NCI-H1417 treated with DMSO at 0.1 percent for 48 hours (cell line): ENCODE results near the gene MAN1B1.

ENCODE experiments used
- DNase-seq: peaks from one replicate; lab custom pipeline; 2025; lab: John Stamatoyannopoulos, UW

The MAN1B1 gene

GRCh38 chr9:137147091-137147792 is 60.5 kb downstream of the MAN1B1 start:
- no peak for DNase-seq

DNA sequence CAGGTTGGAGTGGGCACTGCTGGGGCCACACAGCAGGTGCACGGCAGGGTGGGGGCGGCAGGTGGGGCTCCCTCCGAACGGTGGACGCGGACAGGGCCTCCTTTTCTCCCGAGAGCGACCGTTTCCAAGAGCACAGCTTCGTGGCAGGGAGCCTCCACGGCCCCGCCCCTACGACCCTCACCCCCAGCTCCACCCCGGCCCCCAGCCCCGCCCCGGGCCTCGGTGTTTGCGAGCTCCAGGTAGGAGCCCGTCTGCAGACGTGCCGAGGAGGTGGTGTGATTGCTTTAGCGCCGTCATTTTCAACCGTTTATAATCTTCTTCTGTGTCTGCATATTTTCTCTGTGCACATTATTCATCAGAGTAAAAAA is 61.0 kb downstream of the MAN1B1 start:
- no peak for DNase-seq

DNA sequence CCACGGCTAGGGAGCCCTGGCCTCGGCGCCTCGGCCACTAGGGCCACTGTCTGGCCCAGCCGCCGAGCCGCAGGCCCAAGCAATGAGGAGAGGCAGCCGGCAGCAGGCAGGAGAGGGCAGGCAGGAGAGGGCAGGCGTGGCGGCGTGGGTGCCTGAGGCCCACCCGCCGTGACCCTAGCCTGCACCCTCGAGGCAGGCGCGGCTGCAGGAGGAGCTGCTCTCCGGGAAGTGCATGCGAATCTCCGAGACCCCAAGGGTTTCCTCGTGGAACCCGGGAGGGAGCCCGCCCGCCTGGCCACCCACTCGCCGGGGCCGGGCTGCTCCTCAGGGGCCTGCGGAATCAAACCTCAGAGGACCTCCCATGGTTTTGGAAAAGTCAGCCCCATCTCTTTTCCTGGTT is 61.5 kb downstream of the MAN1B1 start:
- no peak for DNase-seq

- no peak for DNase-seq
Observed at GRCh38 chr9:137148661-137149060, 61.9 kb downstream of the MAN1B1 start.

DNA sequence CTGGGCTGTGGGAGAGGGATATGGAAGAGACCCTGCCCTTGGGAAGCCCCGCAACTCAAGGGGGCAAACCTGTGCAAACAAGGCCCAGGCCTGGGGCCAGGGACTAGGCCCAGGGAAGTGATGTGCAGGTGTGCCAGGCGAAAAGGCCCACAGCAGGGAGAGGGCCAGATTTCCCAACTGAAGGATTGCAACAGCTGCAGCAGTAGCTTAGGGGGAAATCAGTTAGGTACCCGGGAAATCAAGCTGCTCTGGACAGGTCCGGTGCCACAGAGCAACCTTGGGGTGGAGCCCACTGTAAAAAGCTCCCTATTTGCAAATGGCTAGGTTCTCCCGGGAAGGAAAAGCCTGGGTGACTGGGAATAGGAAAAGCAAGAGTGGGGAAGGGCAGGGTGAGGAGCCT is 62.6 kb downstream of the MAN1B1 start:
- no peak for DNase-seq

- no peak for DNase-seq
Observed at GRCh38 chr9:137149942-137150616, 63.3 kb downstream of the MAN1B1 start.

GRCh38 chr9:137150617-137151457 is 64.1 kb downstream of the MAN1B1 start:
- no peak for DNase-seq

- no peak for DNase-seq
Observed at GRCh38 chr9:137152844-137153405, 66.1 kb downstream of the MAN1B1 start.

DNA sequence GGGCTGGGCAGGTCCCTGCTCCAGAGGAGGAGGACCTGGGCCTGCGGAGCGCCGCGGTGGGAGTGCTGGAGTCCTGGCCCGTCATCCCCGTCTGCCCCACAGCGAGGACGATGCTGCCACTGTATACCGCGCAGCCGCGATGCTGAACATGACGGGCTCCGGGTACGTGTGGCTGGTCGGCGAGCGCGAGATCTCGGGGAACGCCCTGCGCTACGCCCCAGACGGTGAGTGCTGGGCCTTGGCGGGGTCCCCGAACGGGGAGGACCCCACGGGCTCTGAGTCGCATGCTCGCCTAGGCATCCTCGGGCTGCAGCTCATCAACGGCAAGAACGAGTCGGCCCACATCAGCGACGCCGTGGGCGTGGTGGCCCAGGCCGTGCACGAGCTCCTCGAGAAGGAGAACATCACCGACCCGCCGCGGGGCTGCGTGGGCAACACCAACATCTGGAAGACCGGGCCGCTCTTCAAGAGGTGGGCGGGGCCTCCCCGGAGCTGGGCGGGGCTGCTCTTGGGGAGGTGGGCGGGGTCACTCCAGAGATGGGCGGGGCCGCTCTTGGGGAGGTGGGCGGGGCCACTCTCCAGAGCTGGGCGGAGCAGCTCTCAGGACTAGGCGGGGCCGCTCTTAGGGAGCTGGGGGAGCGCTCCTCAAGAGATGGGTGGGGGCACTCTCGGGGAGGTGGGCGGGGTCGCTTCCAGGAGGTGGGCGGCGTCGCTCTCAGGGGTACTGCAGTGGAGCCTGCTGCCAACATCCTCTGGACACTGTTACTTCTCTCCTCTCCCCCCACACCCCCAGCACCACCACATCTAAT is 70.0 kb downstream of the MAN1B1 start:
- DNase-seq = no peak

- DNase-seq = no peak
Observed at GRCh38 chr9:137157618-137158415, 71.0 kb downstream of the MAN1B1 start.

GRCh38 chr9:137158625-137159024 is 71.8 kb downstream of the MAN1B1 start:
- no peak for DNase-seq
